Lower leg skin (tissue), 3 donors: Measurements from ENCODE around the gene HS6ST2.

Source experiments
- POLR2A ChIP-seq, 2 donors: fragments of 450-650 bp; IDR thresholded peaks; one replicate each; pipeline ENCODE4 v1.6.1; 2016 to 2017; ENCODE audit warnings: antibody characterized with exemption in 2 of 2, mild to moderate bottlenecking in 1 of 2, moderate library complexity in 1 of 2
- TF ChIP-seq, protein P1 (sequence below), 3 donors: fragments of 450-650 bp; IDR thresholded peaks; one replicate each; pipeline ENCODE4 v1.5.1; 2016; ENCODE audit warnings: antibody characterized with exemption in 3 of 3, mild to moderate bottlenecking in 3 of 3, moderate library complexity in 2 of 3

DNA sequence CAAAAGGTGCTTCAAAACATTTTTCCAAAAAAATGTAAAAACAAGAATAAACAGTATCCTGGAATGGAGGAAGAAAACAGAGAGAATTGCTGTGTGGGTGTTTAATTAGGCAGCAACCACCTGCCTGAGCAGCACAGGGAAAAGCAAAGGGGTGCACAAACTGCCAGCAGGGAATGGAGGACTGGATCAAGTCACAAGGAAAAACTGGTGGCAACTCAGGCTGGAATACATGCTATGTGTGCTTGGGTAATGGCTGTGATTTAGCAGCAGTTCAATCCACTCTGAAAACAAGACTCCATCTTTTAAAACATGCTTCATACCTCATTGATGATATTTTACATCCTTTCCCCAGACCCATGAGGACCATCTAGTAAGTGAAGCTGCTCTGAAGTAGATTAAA, 179.5 kb downstream of the HS6ST2 start:
- TF ChIP-seq, protein P1, sequence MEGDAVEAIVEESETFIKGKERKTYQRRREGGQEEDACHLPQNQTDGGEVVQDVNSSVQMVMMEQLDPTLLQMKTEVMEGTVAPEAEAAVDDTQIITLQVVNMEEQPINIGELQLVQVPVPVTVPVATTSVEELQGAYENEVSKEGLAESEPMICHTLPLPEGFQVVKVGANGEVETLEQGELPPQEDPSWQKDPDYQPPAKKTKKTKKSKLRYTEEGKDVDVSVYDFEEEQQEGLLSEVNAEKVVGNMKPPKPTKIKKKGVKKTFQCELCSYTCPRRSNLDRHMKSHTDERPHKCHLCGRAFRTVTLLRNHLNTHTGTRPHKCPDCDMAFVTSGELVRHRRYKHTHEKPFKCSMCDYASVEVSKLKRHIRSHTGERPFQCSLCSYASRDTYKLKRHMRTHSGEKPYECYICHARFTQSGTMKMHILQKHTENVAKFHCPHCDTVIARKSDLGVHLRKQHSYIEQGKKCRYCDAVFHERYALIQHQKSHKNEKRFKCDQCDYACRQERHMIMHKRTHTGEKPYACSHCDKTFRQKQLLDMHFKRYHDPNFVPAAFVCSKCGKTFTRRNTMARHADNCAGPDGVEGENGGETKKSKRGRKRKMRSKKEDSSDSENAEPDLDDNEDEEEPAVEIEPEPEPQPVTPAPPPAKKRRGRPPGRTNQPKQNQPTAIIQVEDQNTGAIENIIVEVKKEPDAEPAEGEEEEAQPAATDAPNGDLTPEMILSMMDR (IDR thresholded peaks at IDR 0.05): no peak
- no peak for TF ChIP-seq POLR2A (IDR thresholded peaks at IDR 0.05)
